ENCODE measurements around the gene TULP1. TPM values are rescaled to one million over a fixed set of nuclear protein-coding genes. Genes with fewer than 3 reads are reported as not detected.

The TULP1 gene
- total RNA-seq, 3 donors from 2014 or later, result not detected

DNA sequence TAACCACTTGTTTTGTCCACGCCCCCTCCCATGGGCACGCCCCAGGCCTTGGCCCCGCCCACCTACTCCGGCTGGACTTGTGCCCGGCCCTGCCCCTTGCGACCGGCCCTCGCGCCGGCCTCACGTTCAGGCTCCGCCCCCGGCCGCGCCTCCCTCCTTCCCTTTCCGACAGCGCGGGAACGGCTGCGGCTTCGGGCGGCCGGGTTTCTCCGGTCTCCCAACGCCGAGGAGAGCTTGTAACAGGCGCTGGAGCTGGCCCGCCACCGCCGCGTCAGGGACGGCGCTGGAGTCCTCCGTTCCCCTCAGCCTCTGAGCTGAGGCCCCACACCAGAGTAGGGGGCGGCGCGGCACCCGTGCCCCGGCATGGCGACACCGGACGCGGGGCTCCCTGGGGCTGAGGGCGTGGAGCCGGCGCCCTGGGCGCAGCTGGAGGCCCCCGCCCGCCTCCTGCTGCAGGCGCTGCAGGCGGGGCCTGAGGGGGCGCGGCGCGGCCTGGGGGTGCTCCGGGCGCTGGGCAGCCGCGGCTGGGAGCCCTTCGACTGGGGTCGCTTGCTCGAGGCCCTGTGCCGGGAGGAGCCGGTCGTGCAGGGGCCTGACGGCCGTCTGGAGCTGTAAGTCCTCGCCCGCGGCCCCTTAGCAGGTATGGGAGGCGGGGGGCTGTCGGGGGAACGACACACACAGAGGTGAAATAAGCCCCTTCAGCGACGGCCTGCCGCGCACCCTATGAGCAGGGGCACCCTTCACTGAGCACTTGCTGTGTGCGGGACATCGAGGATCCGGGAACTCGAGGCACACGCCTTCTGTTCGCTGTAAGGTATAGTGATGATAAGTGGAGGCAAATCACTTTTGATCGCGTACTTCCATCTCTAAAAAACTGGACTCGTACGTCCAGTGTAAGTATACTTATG lies 60.3 kb downstream of the TULP1 start, which contains the start of gene FANCE:
TSS of gene FANCE (plus strand) at position 156 of the 908 bp plus-strand sequence. CDS start at position 364, 208 bp downstream.
- Histone ChIP-seq H3K36me3 (no peaks in the 10 kb centered on the region), H3K4me3 (peak within 1 kb of the TSS; percentile 59 to 73 (median 63)), H3K4me1 (no peaks in the 10 kb centered on the region), H3K9me3 (no peaks in the 10 kb centered on the region), H3K27me3 (no peaks in the 10 kb centered on the region), H3K27ac (peak within 1 kb of the TSS; percentile 30 to 66)
- intact Hi-C loops (cut with DNase I; ENCODE audit: low total_unique reads), result loop anchor here (5.0 kb wide), 1 partner anchor 105 kb away; no protein-coding TSS in a partner anchor
- peak in 2 of 3 donors; percentile 52 to 63 for TF ChIP-seq POLR2AphosphoS5 (IDR thresholded peaks at IDR 0.05)
- TF ChIP-seq, protein P1, sequence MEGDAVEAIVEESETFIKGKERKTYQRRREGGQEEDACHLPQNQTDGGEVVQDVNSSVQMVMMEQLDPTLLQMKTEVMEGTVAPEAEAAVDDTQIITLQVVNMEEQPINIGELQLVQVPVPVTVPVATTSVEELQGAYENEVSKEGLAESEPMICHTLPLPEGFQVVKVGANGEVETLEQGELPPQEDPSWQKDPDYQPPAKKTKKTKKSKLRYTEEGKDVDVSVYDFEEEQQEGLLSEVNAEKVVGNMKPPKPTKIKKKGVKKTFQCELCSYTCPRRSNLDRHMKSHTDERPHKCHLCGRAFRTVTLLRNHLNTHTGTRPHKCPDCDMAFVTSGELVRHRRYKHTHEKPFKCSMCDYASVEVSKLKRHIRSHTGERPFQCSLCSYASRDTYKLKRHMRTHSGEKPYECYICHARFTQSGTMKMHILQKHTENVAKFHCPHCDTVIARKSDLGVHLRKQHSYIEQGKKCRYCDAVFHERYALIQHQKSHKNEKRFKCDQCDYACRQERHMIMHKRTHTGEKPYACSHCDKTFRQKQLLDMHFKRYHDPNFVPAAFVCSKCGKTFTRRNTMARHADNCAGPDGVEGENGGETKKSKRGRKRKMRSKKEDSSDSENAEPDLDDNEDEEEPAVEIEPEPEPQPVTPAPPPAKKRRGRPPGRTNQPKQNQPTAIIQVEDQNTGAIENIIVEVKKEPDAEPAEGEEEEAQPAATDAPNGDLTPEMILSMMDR (IDR thresholded peaks at IDR 0.05), result no peak
- peak; percentile 89 to 96 for DNase-seq (ENCODE audit: low spot score in 2 of 2)

DNA sequence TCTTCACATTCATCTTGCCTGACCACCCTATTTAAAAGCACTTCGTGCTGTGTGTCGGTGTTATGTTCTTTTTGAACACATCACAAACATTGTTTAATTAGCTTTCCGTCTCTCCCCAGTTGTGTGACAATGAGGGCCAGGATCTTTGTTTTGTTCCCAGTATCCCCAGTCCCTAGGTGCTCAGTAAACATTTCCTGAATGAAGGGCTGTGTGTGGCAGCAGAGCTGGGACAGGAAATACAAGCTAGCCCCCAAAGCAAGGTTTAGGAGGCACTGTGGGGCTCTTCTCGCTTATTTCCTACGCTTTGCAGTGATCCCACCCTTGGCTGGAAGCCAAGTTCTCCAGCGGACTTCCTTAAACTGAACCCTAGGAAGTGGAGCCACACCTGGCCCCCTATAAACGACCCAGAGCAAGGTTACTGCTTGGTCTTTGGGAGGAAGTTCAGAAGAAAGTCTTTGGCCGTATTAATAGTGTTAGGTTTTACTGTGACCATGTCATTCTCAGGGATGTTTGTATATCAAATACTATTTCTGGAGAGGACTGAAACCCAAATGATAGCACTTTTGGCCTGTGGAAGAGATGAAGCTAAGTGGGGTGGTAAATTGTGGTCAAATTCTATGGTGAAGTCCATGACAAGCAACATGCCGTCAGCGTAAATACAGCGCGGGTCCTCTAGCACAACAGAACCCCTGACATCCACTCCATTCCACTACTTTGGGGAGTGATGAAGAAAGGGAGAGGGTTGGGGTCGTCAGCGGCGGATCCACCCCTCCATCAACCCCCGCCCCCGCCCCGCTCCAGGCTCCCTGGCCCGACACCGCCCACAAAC lies 61.1 kb downstream of the TULP1 start:
- H3K27ac ChIP-seq, result peak overlapping the region; percentile 30 to 66
- DNase-seq (ENCODE audit: low spot score in 2 of 2), result no peak
- peak overlapping the region; percentile 59 to 73 (median 63) for H3K4me3 ChIP-seq

DNA sequence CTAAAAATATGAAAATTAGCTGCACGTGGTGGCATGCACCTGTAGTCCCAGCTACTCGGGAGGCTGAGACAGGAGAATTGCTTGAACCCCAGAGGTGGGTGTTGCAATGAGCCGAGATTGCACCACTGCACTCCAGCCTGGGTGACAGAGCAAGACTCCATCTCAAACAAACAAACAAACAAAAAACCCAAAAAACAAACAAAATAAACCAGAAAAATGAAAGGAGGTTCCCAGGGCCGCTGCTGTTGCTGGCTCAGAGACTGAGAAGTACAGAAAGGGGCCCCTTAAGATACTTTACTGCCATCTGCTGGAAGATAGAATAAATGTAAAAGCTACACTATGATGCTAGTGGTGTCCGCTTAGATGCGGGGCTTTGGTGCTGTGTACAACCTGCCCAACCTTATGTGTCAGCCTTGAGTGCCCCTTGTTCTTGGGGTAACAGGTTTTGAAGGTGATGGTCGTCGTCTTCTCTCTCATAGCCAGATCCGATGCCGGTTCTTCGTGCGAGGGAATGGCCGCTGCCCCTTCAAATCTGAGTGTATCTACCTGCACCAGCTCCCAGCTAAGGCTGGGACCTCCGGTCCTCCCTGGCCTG lies 63.3 kb downstream of the TULP1 start:
- DNase-seq (ENCODE audit: low spot score in 2 of 2), result no peak
- intact Hi-C loops (cut with DNase I; ENCODE audit: low total_unique reads), result no loop called here
- TF ChIP-seq, protein P1 (IDR thresholded peaks at IDR 0.05), result peak; percentile 33 to 75 (median 70)
- TF ChIP-seq POLR2A (IDR thresholded peaks at IDR 0.05) (no peak), POLR2AphosphoS5 (IDR thresholded peaks at IDR 0.05) (no peak)
- no peak overlapping the region for H3K4me3 ChIP-seq
- no peaks in the 10 kb centered on the region for H3K27me3 ChIP-seq
- H3K4me1 ChIP-seq, result no peaks in the 10 kb centered on the region
- H3K9me3 ChIP-seq, result no peaks in the 10 kb centered on the region
- no peaks in the 10 kb centered on the region for H3K36me3 ChIP-seq
- H3K27ac ChIP-seq, result no peak overlapping the region

More for the DNA sequence above, 61.1 kb downstream of the TULP1 start:
- intact Hi-C loops (cut with DNase I; ENCODE audit: low total_unique reads), result loop anchor here (5.0 kb wide), 1 partner anchor 104 kb away; no protein-coding TSS in a partner anchor
- TF ChIP-seq POLR2A (IDR thresholded peaks at IDR 0.05) (no peak), POLR2AphosphoS5 (IDR thresholded peaks at IDR 0.05) (no peak)
- TF ChIP-seq, protein P1 (IDR thresholded peaks at IDR 0.05), result no peak
- Histone ChIP-seq H3K36me3 (no peaks in the 10 kb centered on the region), H3K4me1 (no peaks in the 10 kb centered on the region), H3K27me3 (no peaks in the 10 kb centered on the region), H3K9me3 (no peaks in the 10 kb centered on the region)

DNA sequence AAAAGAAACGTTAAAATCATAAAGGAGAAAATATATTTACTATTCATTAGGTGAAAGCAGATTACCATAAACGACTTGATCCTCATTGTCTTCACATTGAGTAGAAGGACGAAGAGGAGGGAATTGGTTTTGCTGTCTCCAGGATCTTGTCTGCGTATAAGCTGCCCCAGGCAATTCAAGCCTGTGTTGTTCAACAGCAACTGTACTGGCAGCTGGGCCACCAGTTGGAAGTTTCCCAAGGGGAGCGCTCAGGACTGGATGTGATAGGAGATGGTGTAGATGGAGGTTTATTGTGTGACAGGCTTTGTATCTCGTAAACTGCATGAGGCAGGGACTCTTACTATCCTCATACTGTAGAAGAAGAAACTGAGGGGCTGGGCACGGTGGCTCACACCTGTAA lies 64.5 kb downstream of the TULP1 start:
- H3K27me3 ChIP-seq, result no peaks in the 10 kb centered on the region
- no peak overlapping the region for H3K4me3 ChIP-seq
- H3K4me1 ChIP-seq, result no peaks in the 10 kb centered on the region
- TF ChIP-seq, protein P1 (IDR thresholded peaks at IDR 0.05), result no peak
- no peak for TF ChIP-seq POLR2AphosphoS5 (IDR thresholded peaks at IDR 0.05)
- TF ChIP-seq POLR2A (IDR thresholded peaks at IDR 0.05), result no peak
- H3K27ac ChIP-seq, result no peak overlapping the region
- no peak for DNase-seq (ENCODE audit: low spot score in 2 of 2)
- intact Hi-C loops (cut with DNase I; ENCODE audit: low total_unique reads), result no loop called here
- no peaks in the 10 kb centered on the region for H3K9me3 ChIP-seq
- H3K36me3 ChIP-seq, result no peaks in the 10 kb centered on the region

Other genes with a start within 250 kb of the TULP1 start
- 10 to 100 TPM in 2 of 3 donors, 1 to 10 TPM in 1; 4.8 to 14.2 (median 14.1) TPM for gene DEF6, start 215.1 kb downstream of the TULP1 start, total RNA-seq
- gene PPARD, start 170.3 kb downstream of the TULP1 start, total RNA-seq, result 10 to 100 TPM in 2 of 3 donors, 1 to 10 TPM in 1; 7.2 to 11.1 (median 10.7) TPM
- gene FANCE, start 60.6 kb downstream of the TULP1 start, total RNA-seq, result 10 to 100 TPM in 2 of 3 donors, 1 to 10 TPM in 1; 9.7 to 12.6 (median 10.8) TPM
- gene RPL10A, start 44.5 kb downstream of the TULP1 start, total RNA-seq, result 1,000 to 10,000 TPM; 1,177 to 2,549 (median 2,082) TPM
- gene TEAD3, start 15.8 kb downstream of the TULP1 start, total RNA-seq, result 10 to 100 TPM in 2 of 3 donors, 1 to 10 TPM in 1; 5.6 to 28.2 (median 26.2) TPM
- 100 to 1,000 TPM; 167 to 970 (median 266) TPM for gene FKBP5, start 176.0 kb upstream of the TULP1 start, total RNA-seq
- gene ARMC12, start 224.1 kb upstream of the TULP1 start, total RNA-seq, result 1 to 10 TPM in 1 of 3 donors, under 1 TPM in 2; 0.29 to 1.4 (median 0.33) TPM

All from breast epithelium (tissue), 4 donors.